GM13977 (cell line): Measurements from ENCODE around the gene POFUT2.

Experiments used
- DNase-seq: peaks from one replicate; pipeline ENCODE4 v3.0.0; 2012; ENCODE audit warnings: low spot score
- CTCF ChIP-seq: IDR thresholded peaks from 2 replicates; pipeline ENCODE4 v1.5.1; 2012; ENCODE audit warnings: mild to moderate bottlenecking, control low read depth; ENCODE audit not compliant: insufficient read depth; ENCODE audit errors: extremely low read depth, missing control alignments
- in situ Hi-C: fragments of 300-500 bp; cut with MboI; formaldehyde crosslinking; loops from one replicate; pipeline ENCODE4 v1.12.0; 2022; ENCODE audit warnings: low sequenced_read_pairs, low pct_unique_long_range_greater_than_20kb, mixed read lengths, inconsistent platforms; ENCODE audit not compliant: unreplicated experiment

Gene POFUT2

DNA sequence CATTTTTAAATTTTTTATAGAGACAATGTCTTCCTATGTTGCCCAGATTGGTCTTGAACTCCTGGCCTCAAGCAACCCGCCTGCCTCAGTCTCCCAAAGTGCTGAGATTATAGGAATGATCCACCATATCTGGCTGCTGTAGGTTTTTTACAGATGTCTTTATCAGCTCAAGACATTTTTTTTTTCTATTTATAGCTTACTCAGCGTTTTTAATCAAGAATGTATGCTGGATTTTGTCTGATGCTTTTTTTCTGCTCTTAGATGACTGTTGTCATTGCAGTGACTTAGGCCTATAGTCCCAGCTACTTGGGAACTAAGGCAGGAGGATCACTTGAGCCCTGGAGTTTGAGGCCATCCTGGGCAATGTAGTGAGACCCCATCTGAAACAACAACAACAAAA lies 72.5 kb downstream of the POFUT2 start:
- TF ChIP-seq CTCF = no peak
- no peak for DNase-seq
- in situ Hi-C loops = no loop called here
